A549 treated with DMSO at 1 μM for 4 hours (cell line): Measurements from ENCODE around the gene SOSTDC1. TPM values are rescaled to one million over a fixed set of nuclear protein-coding genes. Genes with fewer than 3 reads are reported as not detected.

Experiments used
- total RNA-seq: library from RNA; stranded (reverse); fragments of 200-300 nt; extraction: Qiagen RNA extraction; gene quantifications from 5 replicates; pipeline ENCODE4 v1.2.3, GENCODE V29; 2022; ENCODE audit warnings: low read depth

Gene SOSTDC1
- total RNA-seq = not detected in 5 replicates

GRCh38 chr7:16465469-16466361 lies at the start of gene SOSTDC1:
Gene SOSTDC1 (minus strand): TSS chr7:16465738. CDS start chr7:16465668, 70 bp downstream.

GRCh38 chr7:16421333-16422102 lies 44.0 kb downstream of the SOSTDC1 start, which contains the start of gene CRPPA:
Gene CRPPA (minus strand): TSS chr7:16421538. CDS start chr7:16421322, 216 bp downstream.

Other genes with a start within 250 kb of the SOSTDC1 start
- gene CRPPA, start 44.2 kb downstream of the SOSTDC1 start, total RNA-seq = 0.34 to 0.97 TPM (median 0.79 TPM) in 5 replicates
- gene LRRC72, start 61.1 kb upstream of the SOSTDC1 start, total RNA-seq = not detected in 5 replicates
- 13.2 to 17.3 TPM (median 14.2 TPM) in 5 replicates for gene ANKMY2, start 180.0 kb upstream of the SOSTDC1 start, total RNA-seq
- 93.5 to 108 TPM (median 102 TPM) in 5 replicates for gene BZW2, start 180.4 kb upstream of the SOSTDC1 start, total RNA-seq